ENCODE results near the gene CDH4. TPM values are rescaled to one million over a fixed set of nuclear protein-coding genes. Genes with fewer than 3 reads are reported as not detected.

The CDH4 gene
- total RNA-seq, 1 experiment from 2014 or later, result not detected

DNA sequence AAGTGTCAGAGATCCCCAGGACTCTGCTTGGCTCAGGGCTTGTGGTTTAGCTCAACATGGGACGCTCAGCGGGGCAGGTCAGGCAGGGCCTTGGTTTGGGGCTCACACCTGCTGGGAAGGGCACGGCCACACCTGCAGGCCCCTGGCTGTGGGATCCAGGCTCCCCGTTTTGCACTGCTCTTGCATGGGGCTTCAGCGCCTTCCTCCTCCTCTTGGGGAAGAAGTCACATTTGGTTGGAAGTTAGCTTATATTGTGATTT lies 378.3 kb downstream of the CDH4 start:
- Histone ChIP-seq H4K20me1 (ENCODE audit: insufficient read depth) (no peaks in the 10 kb centered on the region), H3K4me1 (replicated peaks; ENCODE audit: insufficient read depth) (no peaks in the 10 kb centered on the region), H3K4me3 (no peak overlapping the region), H3K9me3 (ENCODE audit: insufficient read depth, low read depth) (no peaks in the 10 kb centered on the region), H2AFZ (no peak overlapping the region), H3K79me2 (ENCODE audit: low read depth) (no peaks in the 10 kb centered on the region), H3K36me3 (ENCODE audit: low read depth) (no peaks in the 10 kb centered on the region), H3K27ac (no peak overlapping the region), H3F3A (ENCODE audit: insufficient read depth, low read depth) (no peaks in the 10 kb centered on the region), H3K27me3 (ENCODE audit: insufficient read depth, low read depth) (peaks cover 97% of the 10 kb centered on the region), H3K4me2 (no peak overlapping the region), H3K9me2 (ENCODE audit: insufficient read depth) (no peaks in the 10 kb centered on the region)
- intact Hi-C loops (cut with micrococcal nuclease; ENCODE audit: unreplicated experiment), result no loop called here
- no TSS peak for BruUV-seq (replicated peaks)
- no peak for TF ChIP-seq EZH2 (IDR thresholded peaks at IDR 0.05; ENCODE audit: low read depth)
- TF ChIP-seq, protein P1, sequence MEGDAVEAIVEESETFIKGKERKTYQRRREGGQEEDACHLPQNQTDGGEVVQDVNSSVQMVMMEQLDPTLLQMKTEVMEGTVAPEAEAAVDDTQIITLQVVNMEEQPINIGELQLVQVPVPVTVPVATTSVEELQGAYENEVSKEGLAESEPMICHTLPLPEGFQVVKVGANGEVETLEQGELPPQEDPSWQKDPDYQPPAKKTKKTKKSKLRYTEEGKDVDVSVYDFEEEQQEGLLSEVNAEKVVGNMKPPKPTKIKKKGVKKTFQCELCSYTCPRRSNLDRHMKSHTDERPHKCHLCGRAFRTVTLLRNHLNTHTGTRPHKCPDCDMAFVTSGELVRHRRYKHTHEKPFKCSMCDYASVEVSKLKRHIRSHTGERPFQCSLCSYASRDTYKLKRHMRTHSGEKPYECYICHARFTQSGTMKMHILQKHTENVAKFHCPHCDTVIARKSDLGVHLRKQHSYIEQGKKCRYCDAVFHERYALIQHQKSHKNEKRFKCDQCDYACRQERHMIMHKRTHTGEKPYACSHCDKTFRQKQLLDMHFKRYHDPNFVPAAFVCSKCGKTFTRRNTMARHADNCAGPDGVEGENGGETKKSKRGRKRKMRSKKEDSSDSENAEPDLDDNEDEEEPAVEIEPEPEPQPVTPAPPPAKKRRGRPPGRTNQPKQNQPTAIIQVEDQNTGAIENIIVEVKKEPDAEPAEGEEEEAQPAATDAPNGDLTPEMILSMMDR (conservative IDR thresholded peaks at IDR 0.05), result no peak
- CTCF ChIA-PET, result no interaction called here
- POLR2A ChIA-PET (ENCODE audit: unreplicated experiment), result no interaction called here
- DNase-seq, result no peak

DNA sequence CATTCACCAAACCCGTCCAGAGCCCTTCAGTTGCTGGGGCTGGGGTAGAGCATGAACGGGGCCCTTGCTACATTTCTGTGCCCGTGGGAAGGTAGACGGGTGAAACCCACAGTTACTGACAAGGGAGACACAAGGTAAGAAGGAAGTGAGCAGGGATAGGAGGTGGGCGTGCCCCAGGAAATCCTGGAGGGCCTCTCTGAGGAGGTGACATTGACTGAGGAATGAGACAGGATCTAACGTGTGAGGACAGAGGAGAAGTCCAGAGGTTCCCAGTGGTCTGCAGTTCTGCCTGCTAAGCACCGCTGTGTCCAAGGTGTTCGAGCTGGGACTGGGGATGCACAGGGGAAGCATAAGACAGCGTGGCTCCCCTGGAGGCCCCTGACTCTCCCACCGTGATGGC lies 378.8 kb downstream of the CDH4 start:
- POLR2A ChIA-PET (ENCODE audit: unreplicated experiment), result no interaction called here

DNA sequence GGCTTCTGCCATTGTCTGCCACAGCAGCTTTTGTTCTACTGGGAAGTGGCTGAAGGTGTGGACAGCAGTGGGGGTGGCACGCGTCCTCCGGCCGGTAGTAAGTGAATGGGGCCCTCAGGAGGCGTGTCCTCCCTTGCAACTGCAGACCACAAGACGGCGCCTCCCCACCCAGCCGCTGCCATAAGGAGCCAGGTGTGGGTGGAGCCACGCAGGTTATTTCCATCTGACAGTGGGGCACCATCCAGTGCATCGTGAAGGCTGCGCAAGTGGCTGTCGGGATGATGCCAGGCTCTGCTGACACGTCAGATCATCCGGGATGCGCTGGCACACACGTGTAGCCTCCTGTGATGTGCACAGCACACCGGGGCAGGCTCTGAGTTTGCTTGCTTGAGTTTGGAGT lies 379.7 kb downstream of the CDH4 start:
- no peak overlapping the region for H3K4me3 ChIP-seq
- no peak for DNase-seq
- no peaks in the 10 kb centered on the region for H3K9me2 ChIP-seq (ENCODE audit: insufficient read depth)
- BruUV-seq (replicated peaks), result no TSS peak
- H3F3A ChIP-seq (ENCODE audit: insufficient read depth, low read depth), result no peaks in the 10 kb centered on the region
- ChIA-PET CTCF (no interaction called here), POLR2A (ENCODE audit: unreplicated experiment) (no interaction called here)
- no peaks in the 10 kb centered on the region for H3K9me3 ChIP-seq (ENCODE audit: insufficient read depth, low read depth)
- no peaks in the 10 kb centered on the region for H4K20me1 ChIP-seq (ENCODE audit: insufficient read depth)
- TF ChIP-seq, protein P1 (conservative IDR thresholded peaks at IDR 0.05), result no peak
- no peak for TF ChIP-seq EZH2 (IDR thresholded peaks at IDR 0.05; ENCODE audit: low read depth)
- no peaks in the 10 kb centered on the region for H3K4me1 ChIP-seq (replicated peaks; ENCODE audit: insufficient read depth)
- H3K27me3 ChIP-seq (ENCODE audit: insufficient read depth, low read depth), result peaks cover 97% of the 10 kb centered on the region
- no peak overlapping the region for H3K27ac ChIP-seq
- no peak overlapping the region for H2AFZ ChIP-seq
- H3K4me2 ChIP-seq, result no peak overlapping the region
- no peaks in the 10 kb centered on the region for H3K79me2 ChIP-seq (ENCODE audit: low read depth)
- no peaks in the 10 kb centered on the region for H3K36me3 ChIP-seq (ENCODE audit: low read depth)
- intact Hi-C loops (cut with micrococcal nuclease; ENCODE audit: unreplicated experiment), result no loop called here

More for the DNA sequence above, 378.8 kb downstream of the CDH4 start:
- Histone ChIP-seq H2AFZ (no peak overlapping the region), H3K27me3 (ENCODE audit: insufficient read depth, low read depth) (peaks cover 97% of the 10 kb centered on the region), H3K4me1 (replicated peaks; ENCODE audit: insufficient read depth) (no peaks in the 10 kb centered on the region), H3K4me3 (no peak overlapping the region), H3K9me3 (ENCODE audit: insufficient read depth, low read depth) (no peaks in the 10 kb centered on the region), H3K9me2 (ENCODE audit: insufficient read depth) (no peaks in the 10 kb centered on the region), H4K20me1 (ENCODE audit: insufficient read depth) (no peaks in the 10 kb centered on the region), H3K79me2 (ENCODE audit: low read depth) (no peaks in the 10 kb centered on the region), H3F3A (ENCODE audit: insufficient read depth, low read depth) (no peaks in the 10 kb centered on the region), H3K4me2 (no peak overlapping the region), H3K36me3 (ENCODE audit: low read depth) (no peaks in the 10 kb centered on the region), H3K27ac (no peak overlapping the region)
- BruUV-seq (replicated peaks), result no TSS peak
- no peak for TF ChIP-seq EZH2 (IDR thresholded peaks at IDR 0.05; ENCODE audit: low read depth)
- TF ChIP-seq, protein P1 (conservative IDR thresholded peaks at IDR 0.05), result no peak
- CTCF ChIA-PET, result no interaction called here
- DNase-seq, result no peak
- intact Hi-C loops (cut with micrococcal nuclease; ENCODE audit: unreplicated experiment), result no loop called here
